ENCODE data around the gene HSD3B7.
A peak's percentile ranks its signal among the peaks of the same experiment; 100 is the strongest.
"Not testable (repeated sequence)": the region's sequence is repeated elsewhere in the genome, so short reads cannot be mapped to it uniquely, and the experiment has no call there.

HSD3B7 gene

GRCh38 chr16:30984669-30985400, at the start of gene HSD3B7:
Gene HSD3B7 (plus strand): TSS chr16:30985207. CDS start chr16:30985659, 452 bp downstream.
- DNase-seq, result peak; percentile 90

GRCh38 chr16:30937692-30938091, 47.3 kb upstream of the HSD3B7 start:
- no peak for DNase-seq

- DNase-seq, result not testable (repeated sequence)
Observed at GRCh38 chr16:30939571-30939970, 45.4 kb upstream of the HSD3B7 start.

- DNase-seq, result peak; percentile 87
Observed at GRCh38 chr16:30941600-30942425, 43.2 kb upstream of the HSD3B7 start.

GRCh38 chr16:30942426-30942806, 42.6 kb upstream of the HSD3B7 start:
- no peak for DNase-seq

GRCh38 chr16:30944352-30944751, 40.7 kb upstream of the HSD3B7 start:
- no peak for DNase-seq

GRCh38 chr16:30946671-30947540, 38.1 kb upstream of the HSD3B7 start:
- DNase-seq, result no peak

- DNase-seq, result no peak
Observed at GRCh38 chr16:30947541-30947858, 37.5 kb upstream of the HSD3B7 start.

- no peak for DNase-seq
Observed at GRCh38 chr16:30947859-30948666, 36.9 kb upstream of the HSD3B7 start.

GRCh38 chr16:30948667-30949649, 36.0 kb upstream of the HSD3B7 start, which contains the start of gene ORAI3:
Gene ORAI3 (plus strand): TSS chr16:30949068. CDS start chr16:30949290, 222 bp downstream.
- peak; percentile 88 for DNase-seq

GRCh38 chr16:30949650-30950515, 35.1 kb upstream of the HSD3B7 start:
- DNase-seq, result peak; percentile 80

GRCh38 chr16:30950516-30951065, 34.4 kb upstream of the HSD3B7 start:
- no peak for DNase-seq

- DNase-seq, result no peak
Observed at GRCh38 chr16:30951193-30951592, 33.8 kb upstream of the HSD3B7 start.

- DNase-seq, result no peak
Observed at GRCh38 chr16:30951750-30952149, 33.3 kb upstream of the HSD3B7 start.

- no peak for DNase-seq
Observed at GRCh38 chr16:30953111-30953510, 31.9 kb upstream of the HSD3B7 start.

- DNase-seq, result peak; percentile 80
Observed at GRCh38 chr16:30953511-30954124, 31.4 kb upstream of the HSD3B7 start.

- no peak for DNase-seq
Observed at GRCh38 chr16:30954993-30955392, 30.0 kb upstream of the HSD3B7 start.

GRCh38 chr16:30956601-30957455, 28.2 kb upstream of the HSD3B7 start:
- DNase-seq, result peak; percentile 92
